Endothelial cell (in vitro differentiated cells): ENCODE measurements around the gene MYCN. TPM values are rescaled to one million over a fixed set of nuclear protein-coding genes. Genes with fewer than 3 reads are reported as not detected.

Source experiments
- DNase-seq: peaks from one replicate; pipeline ENCODE4 v3.0.0; 2021; ENCODE audit warnings: low spot score
- H3K27ac Mint-ChIP-seq: one replicate; pipeline ENCODE4 v1.8.0; 2021; ENCODE audit warnings: mixed read lengths, inconsistent platforms; ENCODE audit not compliant: unreplicated experiment
- H3K27me3 Mint-ChIP-seq: one replicate; pipeline ENCODE4 v1.8.0; 2021; ENCODE audit warnings: mild to moderate bottlenecking, moderate library complexity, mixed read lengths, inconsistent platforms; ENCODE audit not compliant: unreplicated experiment
- H3K36me3 Mint-ChIP-seq: one replicate; pipeline ENCODE4 v1.8.0; 2021; ENCODE audit warnings: mild to moderate bottlenecking, low read depth, mixed read lengths, inconsistent platforms; ENCODE audit not compliant: unreplicated experiment
- H3K4me1 Mint-ChIP-seq: one replicate; pipeline ENCODE4 v1.8.0; 2021; ENCODE audit warnings: mild to moderate bottlenecking, mixed read lengths, inconsistent platforms; ENCODE audit not compliant: unreplicated experiment
- H3K4me3 Mint-ChIP-seq: one replicate; pipeline ENCODE4 v1.8.0; 2021; ENCODE audit warnings: mild to moderate bottlenecking, mixed read lengths, inconsistent platforms; ENCODE audit not compliant: unreplicated experiment
- H3K9me3 Mint-ChIP-seq: one replicate; pipeline ENCODE4 v1.8.0; 2021; ENCODE audit warnings: mixed read lengths, inconsistent platforms; ENCODE audit not compliant: unreplicated experiment
- total RNA-seq: library from RNA; stranded (reverse); fragmentation: NEBNext Ultra II Directional; extraction: Animal tissue kit (Norgen Biotek cat#: 25700); gene quantifications from one replicate; pipeline ENCODE4 v1.2.1, GENCODE V29; 2021; ENCODE audit not compliant: unreplicated experiment
- TF ChIP-seq, protein P1 (sequence below): fragments of 200-600 bp; sonication (generic); IDR thresholded peaks from one replicate; pipeline ENCODE4 v1.5.0; 2021; ENCODE audit warnings: antibody characterized with exemption; ENCODE audit not compliant: unreplicated experiment

Gene MYCN
- total RNA-seq, 1 donor from 2014 or later: 8.5 TPM

DNA sequence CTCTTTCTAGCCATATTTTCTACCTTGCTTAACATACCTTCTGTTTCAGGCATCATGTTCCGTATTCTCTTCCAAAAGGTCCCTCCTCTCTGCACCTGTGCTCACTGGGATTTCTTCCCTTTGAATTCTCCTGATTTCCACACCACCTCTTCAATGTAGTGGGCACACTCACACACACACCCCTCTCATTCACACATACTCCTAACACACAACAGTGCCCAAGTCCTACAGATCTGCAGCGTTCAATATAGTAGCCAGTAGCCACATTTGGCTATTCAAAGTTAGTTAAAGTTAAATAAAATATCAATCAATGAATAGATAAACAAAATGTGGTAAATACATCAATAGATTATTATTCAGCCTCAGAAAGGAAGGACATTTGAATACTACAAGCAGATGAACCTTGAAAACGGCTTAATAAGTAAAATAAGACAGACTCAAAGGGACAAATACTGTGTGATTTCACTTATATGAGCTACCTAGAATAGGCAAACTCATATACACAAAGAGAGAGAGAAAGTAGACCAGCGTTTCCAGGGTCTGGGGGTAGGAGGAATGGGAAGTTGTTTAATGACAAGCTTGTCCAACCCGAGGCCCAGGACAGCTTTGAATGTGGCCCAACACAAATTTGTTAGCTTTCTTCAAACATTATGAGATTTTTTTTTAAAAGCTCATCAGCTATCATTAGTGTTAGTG, 34.4 kb downstream of the MYCN start:
- TF ChIP-seq, protein P1, sequence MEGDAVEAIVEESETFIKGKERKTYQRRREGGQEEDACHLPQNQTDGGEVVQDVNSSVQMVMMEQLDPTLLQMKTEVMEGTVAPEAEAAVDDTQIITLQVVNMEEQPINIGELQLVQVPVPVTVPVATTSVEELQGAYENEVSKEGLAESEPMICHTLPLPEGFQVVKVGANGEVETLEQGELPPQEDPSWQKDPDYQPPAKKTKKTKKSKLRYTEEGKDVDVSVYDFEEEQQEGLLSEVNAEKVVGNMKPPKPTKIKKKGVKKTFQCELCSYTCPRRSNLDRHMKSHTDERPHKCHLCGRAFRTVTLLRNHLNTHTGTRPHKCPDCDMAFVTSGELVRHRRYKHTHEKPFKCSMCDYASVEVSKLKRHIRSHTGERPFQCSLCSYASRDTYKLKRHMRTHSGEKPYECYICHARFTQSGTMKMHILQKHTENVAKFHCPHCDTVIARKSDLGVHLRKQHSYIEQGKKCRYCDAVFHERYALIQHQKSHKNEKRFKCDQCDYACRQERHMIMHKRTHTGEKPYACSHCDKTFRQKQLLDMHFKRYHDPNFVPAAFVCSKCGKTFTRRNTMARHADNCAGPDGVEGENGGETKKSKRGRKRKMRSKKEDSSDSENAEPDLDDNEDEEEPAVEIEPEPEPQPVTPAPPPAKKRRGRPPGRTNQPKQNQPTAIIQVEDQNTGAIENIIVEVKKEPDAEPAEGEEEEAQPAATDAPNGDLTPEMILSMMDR: no peak
- H3K9me3 Mint-ChIP-seq: no peaks in the 10 kb centered on the region
- H3K36me3 Mint-ChIP-seq: no peaks in the 10 kb centered on the region
- no peak overlapping the region for H3K27ac Mint-ChIP-seq
- peaks cover 22% of the 10 kb centered on the region for H3K4me1 Mint-ChIP-seq
- no peak overlapping the region for H3K4me3 Mint-ChIP-seq
- no peaks in the 10 kb centered on the region for H3K27me3 Mint-ChIP-seq
- no peak for DNase-seq

DNA sequence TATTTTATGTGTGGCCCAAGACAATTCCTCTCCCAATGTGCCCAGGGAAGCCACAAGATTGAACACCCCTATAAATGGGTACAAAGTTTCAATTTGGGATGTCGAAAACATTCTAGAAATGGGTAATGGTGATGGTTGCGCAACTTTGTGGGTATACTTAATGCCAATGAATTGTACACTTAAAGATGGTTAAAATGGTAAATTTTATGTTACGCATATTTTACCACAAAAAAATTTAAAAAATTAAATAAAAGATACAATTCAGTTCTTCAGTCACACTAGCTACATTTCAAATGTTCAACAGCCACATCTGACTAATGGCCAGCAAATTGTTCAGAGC, 34.9 kb downstream of the MYCN start:
- no peak overlapping the region for H3K4me3 Mint-ChIP-seq
- no peak for DNase-seq
- no peaks in the 10 kb centered on the region for H3K9me3 Mint-ChIP-seq
- TF ChIP-seq, protein P1: no peak
- H3K27ac Mint-ChIP-seq: no peak overlapping the region
- peaks cover 22% of the 10 kb centered on the region for H3K4me1 Mint-ChIP-seq
- no peaks in the 10 kb centered on the region for H3K36me3 Mint-ChIP-seq
- no peaks in the 10 kb centered on the region for H3K27me3 Mint-ChIP-seq

DNA sequence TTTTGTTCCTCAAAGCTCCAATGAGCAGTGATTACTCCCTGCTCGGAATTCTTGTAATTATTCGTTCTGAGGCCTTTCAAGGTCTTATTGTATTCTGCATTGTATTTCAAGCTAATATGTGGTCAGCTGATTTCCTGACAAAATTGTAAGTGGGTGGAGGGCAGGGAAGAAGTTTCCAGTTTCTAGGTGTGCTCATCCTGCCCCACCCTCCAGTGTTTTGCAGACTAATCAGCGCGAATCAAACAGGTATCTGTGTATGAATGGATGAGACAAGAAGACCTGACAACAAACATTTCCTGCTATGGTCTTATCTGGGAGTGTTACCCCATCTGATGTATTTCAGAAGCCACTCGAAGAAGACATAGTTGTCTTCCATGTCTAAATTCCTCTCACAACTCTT, 35.3 kb downstream of the MYCN start:
- Mint-ChIP-seq H3K9me3 (no peaks in the 10 kb centered on the region), H3K36me3 (no peaks in the 10 kb centered on the region), H3K4me1 (peaks cover 19% of the 10 kb centered on the region)

DNA sequence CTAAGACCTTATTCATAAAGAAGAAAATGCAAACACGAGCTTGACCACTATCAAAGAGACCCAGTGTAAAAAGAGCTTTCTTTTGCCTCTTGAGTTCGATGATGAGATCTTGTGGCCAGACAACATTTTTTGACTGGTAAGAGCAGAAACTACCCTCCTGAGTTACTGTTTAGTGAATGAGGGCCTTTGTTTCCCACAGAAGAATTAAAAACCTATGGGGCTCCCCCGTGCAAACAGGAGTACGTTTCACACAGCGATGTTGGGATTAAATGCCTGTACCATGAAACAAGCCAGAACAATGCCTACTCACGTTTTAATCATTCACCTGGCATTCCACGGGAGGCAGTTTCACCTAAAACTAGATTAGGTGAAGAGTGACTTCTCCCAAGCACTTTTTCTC, 36.0 kb downstream of the MYCN start:
- no peaks in the 10 kb centered on the region for H3K36me3 Mint-ChIP-seq
- no peaks in the 10 kb centered on the region for H3K27me3 Mint-ChIP-seq
- H3K9me3 Mint-ChIP-seq: no peaks in the 10 kb centered on the region
- H3K27ac Mint-ChIP-seq: no peak overlapping the region
- TF ChIP-seq, protein P1: no peak
- DNase-seq: no peak
- H3K4me3 Mint-ChIP-seq: no peak overlapping the region
- H3K4me1 Mint-ChIP-seq: peaks cover 12% of the 10 kb centered on the region

More for the DNA sequence above, 35.3 kb downstream of the MYCN start:
- Mint-ChIP-seq H3K27me3 (no peaks in the 10 kb centered on the region), H3K4me3 (no peak overlapping the region), H3K27ac (no peak overlapping the region)
- TF ChIP-seq, protein P1: no peak
- no peak for DNase-seq

DNA sequence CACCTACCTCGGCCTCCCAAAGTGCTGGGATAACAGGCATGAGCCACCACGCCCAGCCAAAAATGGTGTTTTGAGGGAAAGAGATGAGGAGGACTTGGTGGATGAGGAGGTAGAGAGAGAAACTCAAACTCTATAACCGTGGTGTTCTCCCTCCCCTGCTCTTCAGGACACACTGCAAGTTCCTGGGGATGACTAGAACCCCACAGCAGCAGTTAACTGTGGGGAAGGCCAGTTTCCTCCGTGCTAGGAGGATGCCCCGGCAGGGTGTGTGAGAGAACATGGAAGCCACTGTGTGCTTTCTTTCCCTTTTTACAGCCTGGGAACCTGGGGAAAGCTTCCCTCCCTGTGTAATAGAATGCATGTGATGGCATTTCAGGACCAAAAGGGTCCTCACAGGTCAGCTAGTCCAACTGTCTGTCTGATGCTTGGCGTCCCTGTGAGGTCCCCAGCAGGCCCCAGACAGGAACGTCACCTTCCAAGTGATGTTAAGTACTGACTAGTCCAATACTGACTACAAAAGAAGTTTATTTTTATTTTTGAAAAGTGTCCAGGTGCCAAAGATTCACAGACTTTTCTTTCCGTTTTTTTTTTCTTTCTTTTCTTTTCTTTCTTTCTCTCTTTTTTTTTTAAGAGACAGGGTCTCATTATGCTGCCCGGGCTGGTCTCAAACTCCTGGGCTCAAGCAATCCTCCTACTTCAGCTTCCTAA, 38.9 kb downstream of the MYCN start:
- Mint-ChIP-seq H3K4me1 (peaks cover 17% of the 10 kb centered on the region), H3K9me3 (no peaks in the 10 kb centered on the region), H3K36me3 (no peaks in the 10 kb centered on the region), H3K27ac (no peak overlapping the region), H3K4me3 (no peak overlapping the region), H3K27me3 (peaks cover 2% of the 10 kb centered on the region)
- no peak for DNase-seq
- TF ChIP-seq, protein P1: no peak
